H1 (cell line): ENCODE measurements around the gene ECE2. TPM values are rescaled to one million over a fixed set of nuclear protein-coding genes. Genes with fewer than 3 reads are reported as not detected.

Experiments used
- CTCF ChIA-PET: fragments of 300-600 bp; sonication (Branson Sonifier 250); formaldehyde crosslinking; loops from one replicate; lab custom pipeline; 2021; ENCODE audit not compliant: partially characterized antibody; lab: Charles Lee
- POLR2A ChIA-PET: fragments of 300-600 bp; sonication (Branson Sonifier 250); formaldehyde crosslinking; loops from one replicate; lab custom pipeline; 2021; ENCODE audit warnings: inconsistent platforms; ENCODE audit not compliant: partially characterized antibody; lab: Charles Lee
- DNase-seq, 2 experiments: peaks; one replicate each; pipeline versions ENCODE4 v3.0.0 to v3.0.0-alpha.2; 2010 to 2022; ENCODE audit warnings: low spot score in 2 of 2, low read depth in 1 of 2, mixed read lengths in 1 of 2
- FAIRE-seq: peaks from 2 replicates; lab custom pipeline; 2011; peaks lifted over from hg19 to GRCh38; lab: Jason Lieb, UNC
- H2AFZ ChIP-seq: 2 replicates; pipeline ENCODE4 v1.8.1; 2012; ENCODE audit warnings: low read length, inconsistent platforms
- H2AK5ac ChIP-seq: 2 replicates; pipeline ENCODE4 v1.6.1; 2013; ENCODE audit warnings: low read depth, low read length
- H2BK120ac ChIP-seq: replicated peaks from 2 replicates; pipeline ENCODE3; 2013; ENCODE audit warnings: low read depth, low read length, inconsistent platforms
- H2BK12ac ChIP-seq: 2 replicates; pipeline ENCODE4 v1.6.1; 2013; ENCODE audit warnings: low read depth, low read length
- H2BK15ac ChIP-seq: 2 replicates; pipeline ENCODE4 v1.6.1; 2013; ENCODE audit warnings: low read length
- H2BK20ac ChIP-seq: 2 replicates; pipeline ENCODE4 v1.6.1; 2013; ENCODE audit warnings: low read length
- H2BK5ac ChIP-seq: 2 replicates; pipeline ENCODE4 v1.6.1; 2013; ENCODE audit warnings: low read depth, low read length
- H3K14ac ChIP-seq: 2 replicates; pipeline ENCODE4 v1.6.1; 2013; ENCODE audit warnings: inconsistent platforms; ENCODE audit not compliant: insufficient read length
- H3K18ac ChIP-seq: 2 replicates; pipeline ENCODE4 v1.6.1; 2013; ENCODE audit warnings: low read length; ENCODE audit errors: extremely low read depth
- H3K23ac ChIP-seq: 2 replicates; pipeline ENCODE4 v1.6.1; 2013; ENCODE audit warnings: inconsistent platforms; ENCODE audit not compliant: insufficient read length
- H3K23me2 ChIP-seq: 2 replicates; pipeline ENCODE4 v1.6.1; 2013; ENCODE audit warnings: low read depth, low read length
- H3K27ac ChIP-seq: 2 replicates; pipeline ENCODE4 v1.6.1; 2011; ENCODE audit warnings: low read depth, low read length, inconsistent platforms
- H3K27me3 ChIP-seq, 4 experiments: replicated peaks in 1 of 4; 1 replicate in 1 of 4; 2 replicates in 3 of 4; pipeline versions ENCODE4 v1.6.1 to v1.8.1; 2011 to 2013; ENCODE audit warnings: low read length in 3 of 4, mild to moderate bottlenecking in 3 of 4, inconsistent platforms in 2 of 4, mixed read lengths in 2 of 4, moderate library complexity in 1 of 4; ENCODE audit not compliant: control insufficient read depth in 3 of 4, insufficient read depth in 3 of 4; ENCODE audit errors: extremely low read depth in 1 of 4
- H3K36me3 ChIP-seq, 4 experiments: 2 replicates each; pipeline versions ENCODE4 v1.6.1 to v1.8.1; 2011 to 2013; ENCODE audit warnings: mild to moderate bottlenecking in 4 of 4, low read length in 3 of 4, moderate library complexity in 2 of 4, control low read depth in 1 of 4, inconsistent platforms in 1 of 4; ENCODE audit not compliant: insufficient read depth in 4 of 4, control insufficient read depth in 2 of 4
- H3K4ac ChIP-seq: replicated peaks from 2 replicates; pipeline ENCODE3; 2013; ENCODE audit warnings: low read length, low read depth, mixed read lengths, inconsistent platforms; ENCODE audit not compliant: insufficient read length
- H3K4me1 ChIP-seq, 4 experiments: replicated peaks in 1 of 4; 1 replicate in 1 of 4; 2 replicates in 3 of 4; pipeline versions ENCODE4 v1.6.1 to v1.8.1; 2011 to 2013; ENCODE audit warnings: low read length in 3 of 4, inconsistent platforms in 2 of 4, mixed read lengths in 1 of 4; ENCODE audit not compliant: insufficient read depth in 4 of 4, control insufficient read depth in 3 of 4
- H3K4me2 ChIP-seq, 2 experiments: 2 replicates each; pipeline versions ENCODE4 v1.6.1 to v1.8.1; 2011 to 2013; ENCODE audit warnings: low read depth in 2 of 2, low read length in 2 of 2, control low read depth in 1 of 2, inconsistent platforms in 1 of 2, mild to moderate bottlenecking in 1 of 2; ENCODE audit not compliant: insufficient read depth in 1 of 2
- H3K4me3 ChIP-seq, 4 experiments: fragments of 200-600, 300-600 bp in 1 of 4; sonication (generic), shearing (Covaris generic), sonication (Bioruptor Twin) in 1 of 4; 2 replicates each; pipeline versions ENCODE4 v1.5.1 to v1.8.1; 2011 to 2016; ENCODE audit warnings: low read length in 4 of 4, low read depth in 3 of 4, control low read depth in 2 of 4, inconsistent platforms in 2 of 4, mild to moderate bottlenecking in 2 of 4, mixed read lengths in 1 of 4, moderate library complexity in 1 of 4; ENCODE audit not compliant: insufficient read depth in 2 of 4; ENCODE audit errors: extremely low read depth in 1 of 4
- H3K56ac ChIP-seq: replicated peaks from 2 replicates; pipeline ENCODE3; 2013; ENCODE audit warnings: low read depth, mild to moderate bottlenecking, mixed read lengths, low read length, inconsistent platforms; ENCODE audit not compliant: insufficient read length
- H3K79me1 ChIP-seq: 2 replicates; pipeline ENCODE4 v1.6.1; 2013; ENCODE audit warnings: low read depth, low read length, control low read depth
- H3K79me2 ChIP-seq, 2 experiments: 2 replicates each; pipeline versions ENCODE4 v1.6.1 to v1.8.1; 2012 to 2013; ENCODE audit warnings: low read length in 2 of 2, mild to moderate bottlenecking in 2 of 2, inconsistent platforms in 1 of 2; ENCODE audit not compliant: insufficient read depth in 2 of 2, control insufficient read depth in 1 of 2
- H3K9ac ChIP-seq, 4 experiments: replicated peaks in 1 of 4; 1 replicate in 1 of 4; 2 replicates in 3 of 4; pipeline versions ENCODE4 v1.6.1 to v1.8.1; 2011 to 2013; ENCODE audit warnings: low read depth in 3 of 4, low read length in 3 of 4, control low read depth in 2 of 4, mild to moderate bottlenecking in 2 of 4, moderate library complexity in 2 of 4, inconsistent platforms in 1 of 4; ENCODE audit errors: extremely low read depth in 1 of 4
- H3K9me3 ChIP-seq, 2 experiments: 2 replicates each; pipeline versions ENCODE4 v1.6.1 to v1.8.1; 2012 to 2013; ENCODE audit warnings: mild to moderate bottlenecking in 2 of 2, moderate library complexity in 2 of 2, control low read depth in 1 of 2, inconsistent platforms in 1 of 2, low read depth in 1 of 2, low read length in 1 of 2, mixed read lengths in 1 of 2; ENCODE audit not compliant: insufficient read depth in 2 of 2
- H4K20me1 ChIP-seq, 2 experiments: replicated peaks in 1 of 2; 2 replicates each; pipeline versions ENCODE3 to v1.8.1; 2011 to 2013; ENCODE audit warnings: inconsistent platforms in 2 of 2, low read length in 2 of 2, mild to moderate bottlenecking in 1 of 2; ENCODE audit not compliant: insufficient read depth in 2 of 2, control insufficient read depth in 1 of 2
- H4K5ac ChIP-seq: 2 replicates; pipeline ENCODE4 v1.6.1; 2013; ENCODE audit warnings: low read length, low read depth, mixed read lengths, inconsistent platforms; ENCODE audit not compliant: insufficient read length
- H4K8ac ChIP-seq: 2 replicates; pipeline ENCODE4 v1.8.0; 2013; ENCODE audit warnings: mild to moderate bottlenecking, moderate library complexity, low read length, inconsistent platforms; ENCODE audit not compliant: insufficient read depth; ENCODE audit errors: extremely low read depth
- H4K91ac ChIP-seq: replicated peaks from 2 replicates; pipeline ENCODE3; 2013; ENCODE audit warnings: low read length, mixed read lengths, inconsistent platforms; ENCODE audit not compliant: insufficient read length
- BACH1 ChIP-seq: IDR thresholded peaks from 2 replicates; pipeline ENCODE4 v1.6.1; 2012; ENCODE audit warnings: low read length, improper control_type of control experiment
- BRCA1 ChIP-seq: IDR thresholded peaks from 2 replicates; pipeline ENCODE4 v1.6.1; 2012; ENCODE audit warnings: low read depth, low read length, improper control_type of control experiment
- CHD2 ChIP-seq: IDR thresholded peaks from 2 replicates; pipeline ENCODE4 v1.6.1; 2012; ENCODE audit warnings: low read length, improper control_type of control experiment
- CTBP2 ChIP-seq: IDR thresholded peaks from 2 replicates; pipeline ENCODE4 v1.7.0; 2011; ENCODE audit warnings: borderline replicate concordance, mild to moderate bottlenecking, moderate library complexity, mixed read lengths, low read length; ENCODE audit not compliant: insufficient read depth, insufficient read length
- FOSL1 ChIP-seq: IDR thresholded peaks from 2 replicates; pipeline ENCODE4 v1.6.1; 2011; ENCODE audit warnings: mild to moderate bottlenecking, low read depth, low read length, moderate library complexity; ENCODE audit not compliant: insufficient read depth
- RBBP5 ChIP-seq: IDR thresholded peaks from 2 replicates; pipeline ENCODE4 v1.7.1; 2012; ENCODE audit warnings: low read depth, mild to moderate bottlenecking, inconsistent platforms, low read length, moderate library complexity, borderline replicate concordance
- RFX5 ChIP-seq: IDR thresholded peaks from 2 replicates; pipeline ENCODE4 v1.6.1; 2011; ENCODE audit warnings: low read depth, low read length, improper control_type of control experiment, borderline replicate concordance
- RNF2 ChIP-seq: fragments of 200-900, 300-1000 bp; sonication (generic); IDR thresholded peaks from 2 replicates; pipeline ENCODE4 v1.7.1; 2016; ENCODE audit warnings: borderline replicate concordance, low read depth, mild to moderate bottlenecking, antibody characterized with exemption, low read length; ENCODE audit not compliant: poor library complexity, severe bottlenecking; ENCODE audit errors: missing control alignments
- SIN3A ChIP-seq, 2 experiments: IDR thresholded peaks in 1 of 2; conservative IDR thresholded peaks in 1 of 2; 2 replicates each; pipeline ENCODE4 v1.6.1; 2011 to 2012; ENCODE audit warnings: low read length in 2 of 2, improper control_type of control experiment in 1 of 2, low read depth in 1 of 2, mild to moderate bottlenecking in 1 of 2
- SP2 ChIP-seq: IDR thresholded peaks from 2 replicates; pipeline ENCODE4 v1.6.1; 2012; ENCODE audit warnings: mild to moderate bottlenecking, low read length, inconsistent platforms
- TBP ChIP-seq: IDR thresholded peaks from 2 replicates; pipeline ENCODE4 v1.6.1; 2011; ENCODE audit warnings: low read depth, low read length, improper control_type of control experiment
- WGBS, 2 experiments: shearing (Covaris generic) in 1 of 2; methylation state at CpG; one replicate each; pipeline versions ENCODE4 v1.1.6 to v1.1.7; 2013 to 2015; ENCODE audit warnings: low lambda C conversion rate in 2 of 2, mixed read lengths in 2 of 2, inconsistent platforms in 1 of 2, low coverage in 1 of 2, missing lambda C conversion rate in 1 of 2; ENCODE audit not compliant: insufficient replicate concordance in 2 of 2, insufficient coverage in 1 of 2, insufficient read length in 1 of 2; ENCODE audit errors: extremely low coverage in 1 of 2, missing lambda C conversion rate in 1 of 2; 5-methylcytosine and 5-hydroxymethylcytosine counted together
- polyA plus RNA-seq, 7 experiments: library from polyadenylated mRNA; depleted of rRNA in 3 of 7; stranded (reverse) in 5 of 7; unstranded in 2 of 7; fragments of >200 nt in 5 of 7; fragments of 200-250 nt in 2 of 7; gene quantifications; 1 replicate in 5 of 7; 2 replicates in 1 of 7; 4 replicates in 1 of 7; pipeline versions ENCODE4 v1.2.1 to v1.2.3, GENCODE V29; 2011 to 2013; ENCODE audit warnings: missing spikeins in 2 of 7, mixed read lengths in 2 of 7
- total RNA-seq: library from RNA; stranded (reverse); fragmentation: NEBNext Ultra II Directional; extraction: Animal tissue kit (Norgen Biotek cat#: 25700); gene quantifications from 2 replicates; pipeline ENCODE4 v1.2.1, GENCODE V29; 2021

Gene ECE2
- total and polyA plus RNA-seq, 2 of the 8 experiments (the other 6 are each of a cell fraction or from before 2014, with no cell fraction given): 0.44 to 0.86 TPM

DNA sequence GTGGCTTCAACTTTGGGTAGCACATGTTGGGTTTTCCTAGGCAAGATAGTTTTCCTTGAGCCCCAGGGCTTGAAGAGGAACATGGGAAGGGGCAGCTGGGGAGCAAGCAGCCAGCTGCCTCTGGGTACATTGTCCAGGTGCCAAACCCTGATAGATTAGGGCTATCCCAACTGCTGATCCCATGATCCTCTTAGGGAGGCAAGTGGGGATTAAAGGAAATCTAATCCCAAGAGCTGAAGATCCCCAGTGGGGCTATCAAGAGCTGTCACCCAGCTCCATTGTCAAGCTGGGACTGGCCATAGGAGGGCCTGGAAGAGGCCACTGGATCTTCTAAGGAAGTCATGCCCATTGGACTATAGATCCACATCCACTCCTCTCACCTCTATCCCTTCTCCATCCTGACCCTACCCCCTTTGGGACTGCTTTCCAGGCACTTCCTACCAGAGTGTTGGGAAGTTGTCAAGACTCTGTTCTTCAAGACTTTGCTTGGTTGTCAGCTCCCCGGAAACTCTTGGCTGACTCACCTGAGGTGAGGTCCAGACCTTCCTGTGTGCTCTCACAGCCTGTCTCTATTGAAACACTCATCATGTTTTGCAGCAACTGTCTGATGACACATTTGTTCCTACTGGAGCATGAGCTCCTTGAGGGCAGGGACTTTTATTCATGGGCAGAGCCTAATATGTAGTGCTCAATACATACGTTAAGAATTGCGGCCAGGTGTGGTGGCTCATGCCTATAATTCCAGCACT lies 20.4 kb upstream of the ECE2 start:
- no peak overlapping the region for H2BK15ac ChIP-seq
- H3K4me2 ChIP-seq: no peak overlapping the region
- no peak overlapping the region for H3K14ac ChIP-seq
- H3K4ac ChIP-seq: no peak overlapping the region
- 89% methylated on average over 3 of the region's 3 CpGs; no CpG with 5 or more reads in 1 of the 2 experiments for WGBS, 2 experiments
- no peak overlapping the region for H2BK12ac ChIP-seq
- ChIA-PET POLR2A (interaction anchor here (1.0 kb wide), 1 partner anchor 15 kb away, joined by 5 read pairs; no protein-coding TSS in a partner anchor), CTCF (interaction anchor here (1.1 to 14.0 kb wide), 5 partner anchors 9 to 29 kb away, joined by 3 to 136 read pairs (median 4); partner anchors contain the start of gene VWA5B2)
- no peak overlapping the region for H4K91ac ChIP-seq
- H4K8ac ChIP-seq: no peak overlapping the region
- H4K20me1 ChIP-seq: peaks cover 15 to 18% of the 10 kb centered on the region in 2 experiments
- no peak overlapping the region for H3K23ac ChIP-seq
- H3K4me1 ChIP-seq: peaks cover 0 to 2% (median 1%) of the 10 kb centered on the region in 4 experiments; a peak in 4 of 7 replicates
- no peak overlapping the region for H3K27ac ChIP-seq
- no peaks in the 10 kb centered on the region for H3K36me3 ChIP-seq
- peaks cover 2 to 24% (median 20%) of the 10 kb centered on the region in 4 experiments for H3K27me3 ChIP-seq
- H3K56ac ChIP-seq: no peak overlapping the region
- H2AFZ ChIP-seq: no peak overlapping the region
- no peak overlapping the region for H2BK120ac ChIP-seq
- no peak overlapping the region for H4K5ac ChIP-seq
- no peaks in the 10 kb centered on the region for H3K9me3 ChIP-seq
- no peaks in the 10 kb centered on the region for H3K79me1 ChIP-seq
- H2BK5ac ChIP-seq: no peak overlapping the region
- H3K18ac ChIP-seq: no peak overlapping the region
- H3K4me3 ChIP-seq: no peak overlapping the region
- no peaks in the 10 kb centered on the region; a peak in 1 of 4 replicates for H3K79me2 ChIP-seq
- no peak for DNase-seq
- no peak for FAIRE-seq
- no peak overlapping the region for H2BK20ac ChIP-seq
- H3K23me2 ChIP-seq: peaks cover 6% of the 10 kb centered on the region; the same call in 1 of the 2 replicates
- H2AK5ac ChIP-seq: no peak overlapping the region
- no peak overlapping the region for H3K9ac ChIP-seq
- TF ChIP-seq BACH1 (no peak), FOSL1 (no peak), TBP (no peak), BRCA1 (no peak), RFX5 (no peak), RBBP5 (no peak), CHD2 (no peak), CTBP2 (no peak), SP2 (no peak), RNF2 (no peak), SIN3A (conservative IDR thresholded peaks at IDR 0.05 in 1 of 2, IDR thresholded peaks at IDR 0.05 in 1 of 2; ENCODE audit: low read depth in 1 of 2, low read length in 2 of 2) (no peak)
